RKO (cell line): ENCODE results near the gene APBA1.
"Not testable (repeated sequence)": the region's sequence is repeated elsewhere in the genome, so short reads cannot be mapped to it uniquely, and the experiment has no call there.

Source experiments
- DNase-seq: peaks from one replicate; pipeline ENCODE4 v3.0.0-alpha.2; 2016; ENCODE audit warnings: low spot score

APBA1 gene

DNA sequence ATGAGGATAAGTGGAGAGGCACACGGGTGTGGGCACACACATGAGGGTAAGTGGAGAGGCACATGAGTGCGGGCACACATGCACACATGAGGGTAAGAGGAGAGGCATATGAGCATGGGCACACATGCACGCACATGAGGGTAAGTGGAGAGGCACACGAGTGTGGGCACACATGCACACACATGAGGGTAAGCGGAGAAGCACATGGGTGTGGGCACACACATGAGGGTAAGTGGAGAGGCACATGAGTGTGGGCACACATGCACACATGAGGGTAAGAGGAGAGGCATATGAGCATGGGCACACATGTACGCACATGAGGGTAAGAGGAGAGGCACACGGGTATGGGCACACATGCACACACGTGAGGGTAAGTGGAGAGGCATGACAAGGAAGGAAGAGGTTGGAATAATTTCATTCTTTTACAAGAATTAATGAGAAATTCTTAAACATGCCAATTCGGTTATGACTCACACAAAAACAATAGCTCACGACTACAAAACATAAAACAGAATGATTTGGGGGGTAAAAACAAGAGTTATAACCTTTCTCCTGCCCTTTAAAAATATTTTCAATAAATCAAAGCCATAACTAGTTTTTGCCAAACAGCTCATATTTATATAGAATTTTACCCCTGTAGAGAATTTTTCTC, 67.5 kb downstream of the APBA1 start:
- no peak for DNase-seq

DNA sequence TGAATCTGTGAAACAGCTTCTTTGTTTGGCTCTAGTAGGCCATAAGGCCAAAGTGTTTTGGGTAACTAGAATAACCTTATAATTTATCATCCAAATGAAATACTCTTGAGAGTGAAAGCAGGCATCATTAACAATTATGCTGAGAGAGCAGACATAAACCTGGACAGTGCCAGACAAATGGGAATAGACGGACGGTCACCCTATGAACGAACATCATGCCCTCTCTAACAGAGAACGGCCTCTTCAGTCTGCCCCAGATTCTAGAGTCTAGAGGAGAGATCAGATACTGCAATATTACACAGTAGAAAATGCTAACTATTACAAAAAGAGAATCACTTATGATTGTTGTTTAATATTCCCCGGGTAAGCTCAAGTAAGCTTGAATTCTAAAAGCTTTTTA, 68.5 kb downstream of the APBA1 start:
- no peak for DNase-seq

DNA sequence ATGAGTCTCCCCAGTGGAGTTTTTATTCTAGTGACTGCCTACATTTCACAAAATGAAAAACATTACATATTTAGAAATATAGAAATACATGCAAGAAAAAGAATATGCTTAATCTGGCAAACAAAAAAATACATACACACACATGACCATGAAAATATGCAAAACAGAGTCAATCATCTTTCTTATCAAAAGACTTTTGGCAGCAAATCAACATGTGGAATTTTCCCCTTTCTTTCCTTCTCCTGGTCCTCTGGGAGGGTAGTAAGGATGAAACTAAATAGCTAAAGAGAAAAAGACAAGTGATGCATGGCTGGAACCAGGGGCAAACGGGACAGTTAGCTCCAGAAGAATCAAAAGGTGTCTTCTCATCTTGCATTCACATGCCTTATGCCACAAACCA, 69.4 kb downstream of the APBA1 start:
- no peak for DNase-seq

DNA sequence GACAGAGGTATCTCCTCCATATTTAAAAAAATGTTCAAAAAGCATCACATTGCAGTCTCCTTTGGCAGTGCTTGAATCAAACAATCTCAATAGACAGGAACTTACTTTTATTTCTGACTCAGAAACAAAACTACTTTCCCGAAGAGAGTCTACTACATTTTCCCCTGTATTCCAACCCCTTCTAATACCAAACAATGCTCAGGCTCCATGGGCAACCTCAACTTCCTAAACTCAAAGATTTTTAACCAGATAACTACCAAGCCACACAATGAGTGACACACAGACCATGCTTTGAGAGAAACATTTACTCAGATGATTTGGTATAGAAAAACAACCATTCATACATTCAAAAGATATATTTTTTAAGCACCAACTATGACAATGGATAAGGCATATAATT, 70.5 kb downstream of the APBA1 start:
- DNase-seq, result no peak

DNA sequence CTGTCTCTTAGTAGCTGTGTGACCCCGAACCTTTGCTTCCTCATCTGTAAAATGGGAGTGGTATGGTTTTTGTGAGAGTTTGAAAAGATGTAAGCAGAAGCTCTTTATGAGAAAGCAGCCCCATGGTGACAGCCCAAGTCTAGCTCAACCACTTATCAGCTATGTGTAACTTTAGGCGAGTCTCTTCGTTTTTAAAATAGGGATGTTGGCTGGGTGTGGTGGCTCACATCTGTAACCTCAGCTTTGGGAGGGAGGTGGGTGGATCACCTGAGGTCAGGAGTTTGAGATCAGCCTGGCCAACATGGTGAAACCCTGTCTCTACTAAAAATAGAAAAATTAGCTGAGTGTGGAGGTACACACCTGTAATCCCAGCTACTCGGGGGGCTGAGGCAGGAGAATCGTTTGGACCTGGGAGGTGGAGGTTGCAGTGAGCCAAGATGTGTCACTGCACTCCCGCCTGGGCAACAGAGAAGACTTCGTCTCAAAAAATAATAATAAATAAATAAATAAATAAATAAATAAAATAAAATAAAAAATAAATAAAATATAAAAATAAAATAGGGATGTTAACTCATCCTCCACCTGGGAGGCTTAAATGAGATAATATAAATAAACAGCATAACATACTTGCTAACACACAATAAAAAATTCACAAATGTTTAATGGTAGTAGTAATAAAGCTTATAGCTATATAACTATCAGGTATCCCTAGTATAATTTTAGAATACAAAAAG, 71.7 kb downstream of the APBA1 start:
- no peak for DNase-seq

DNA sequence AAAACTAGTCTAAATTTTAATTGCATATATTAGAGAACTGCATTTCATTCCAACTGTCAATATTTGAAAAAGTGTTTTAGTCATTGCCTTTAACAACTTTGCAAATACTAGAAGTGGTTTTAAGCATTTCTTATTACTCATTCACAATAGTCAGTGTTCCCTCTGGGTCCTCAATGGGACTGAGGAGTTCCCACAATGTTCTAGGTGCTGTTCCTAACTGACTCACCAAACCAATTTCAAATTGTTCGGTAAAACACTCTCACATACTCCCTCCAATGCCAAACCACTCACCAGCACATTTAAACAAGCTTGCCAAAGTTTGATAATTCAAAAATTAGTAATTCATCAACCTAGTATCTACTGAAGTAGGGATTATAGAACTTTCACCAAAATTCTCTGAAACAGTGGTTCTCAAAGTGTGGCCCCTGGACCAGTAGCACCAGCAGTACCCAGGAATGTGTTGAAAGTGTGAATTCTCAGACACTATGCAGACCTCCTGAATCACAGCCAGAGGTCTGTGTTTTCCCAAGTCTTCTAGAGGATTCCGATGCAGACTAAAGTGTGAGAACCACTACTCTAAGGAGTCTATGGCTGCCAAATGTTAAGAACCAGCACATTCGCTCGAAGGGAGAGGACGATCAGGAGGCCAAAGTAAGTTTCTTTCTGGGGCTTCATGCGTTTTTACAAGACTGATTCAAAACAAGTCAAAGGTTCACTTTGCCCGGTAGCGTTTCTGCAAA, 72.8 kb downstream of the APBA1 start:
- DNase-seq, result no peak

DNA sequence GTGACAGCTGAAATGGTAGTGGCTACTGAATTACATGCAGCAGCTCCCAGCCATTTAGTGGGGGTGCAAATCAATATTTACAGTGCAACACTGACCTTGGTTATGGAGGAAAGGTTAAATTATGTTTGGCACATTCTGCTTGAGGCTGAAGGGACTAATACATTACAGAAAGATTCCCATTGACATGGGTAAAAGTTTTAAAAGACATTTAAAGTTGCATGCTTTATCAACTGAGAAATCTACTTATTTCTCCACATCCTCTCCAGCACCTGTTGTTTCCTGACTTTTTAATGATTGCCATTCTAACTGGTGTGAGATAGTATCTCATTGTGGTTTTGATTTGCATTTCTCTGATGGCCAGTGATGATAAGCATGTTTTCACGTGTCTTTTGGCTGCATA, 75.3 kb downstream of the APBA1 start:
- DNase-seq, result not testable (repeated sequence)

DNA sequence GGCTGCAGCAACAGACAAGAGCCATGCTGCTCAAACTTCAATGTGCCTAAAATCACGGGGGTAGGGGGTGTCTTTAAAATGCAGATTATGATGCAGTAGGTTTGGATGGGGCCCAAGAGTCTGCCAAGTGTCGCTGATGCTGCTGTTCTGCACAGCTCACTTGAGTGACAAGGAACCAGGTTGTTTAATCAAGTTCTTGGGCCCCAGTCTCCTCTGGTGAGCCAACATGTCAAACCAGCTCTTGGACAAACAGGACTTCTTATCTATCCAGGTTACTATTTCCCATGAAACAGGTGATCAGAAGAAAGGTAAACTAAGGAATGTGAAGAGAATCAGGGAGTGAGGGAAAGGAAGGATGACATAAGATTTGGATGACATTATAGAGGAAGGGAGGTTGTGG, 78.0 kb downstream of the APBA1 start:
- DNase-seq, result no peak

DNA sequence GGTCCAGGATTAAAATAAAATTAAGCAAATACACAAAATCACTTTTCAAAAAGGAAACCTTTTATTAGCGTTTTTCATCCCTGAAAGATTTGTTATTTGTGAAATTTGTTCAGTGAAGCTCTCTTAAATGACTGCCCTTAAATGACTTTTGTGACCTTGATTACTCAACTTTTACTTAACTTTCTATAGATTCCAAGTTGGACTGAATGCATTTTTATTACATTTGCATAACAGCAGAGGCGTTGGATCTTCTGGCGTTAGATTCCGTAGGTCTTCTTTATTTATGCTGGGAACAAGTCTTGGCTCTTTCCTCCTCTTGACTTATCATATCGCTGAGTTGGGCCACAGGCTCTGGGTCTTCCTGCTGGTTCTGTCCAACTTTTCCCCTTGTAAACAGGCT, 78.4 kb downstream of the APBA1 start:
- no peak for DNase-seq

DNA sequence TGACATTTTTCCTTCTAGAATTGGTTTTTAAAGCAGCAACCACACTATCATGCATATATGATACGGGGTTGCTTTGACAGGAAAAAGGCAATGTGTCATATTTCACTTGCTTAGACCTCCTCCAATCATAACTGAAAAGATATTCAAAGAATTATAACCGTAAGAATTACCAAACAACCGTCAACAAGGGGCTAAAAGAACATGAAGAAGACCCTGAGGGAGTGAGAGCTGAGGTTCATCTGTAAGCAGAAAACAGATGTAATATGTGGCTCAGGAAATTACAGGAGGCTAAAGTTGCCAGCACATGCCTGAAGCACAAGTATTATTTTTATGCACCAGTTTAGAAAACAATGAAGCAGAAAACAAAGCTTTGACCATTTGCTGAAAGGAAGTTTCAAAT, 78.9 kb downstream of the APBA1 start:
- DNase-seq, result no peak

DNA sequence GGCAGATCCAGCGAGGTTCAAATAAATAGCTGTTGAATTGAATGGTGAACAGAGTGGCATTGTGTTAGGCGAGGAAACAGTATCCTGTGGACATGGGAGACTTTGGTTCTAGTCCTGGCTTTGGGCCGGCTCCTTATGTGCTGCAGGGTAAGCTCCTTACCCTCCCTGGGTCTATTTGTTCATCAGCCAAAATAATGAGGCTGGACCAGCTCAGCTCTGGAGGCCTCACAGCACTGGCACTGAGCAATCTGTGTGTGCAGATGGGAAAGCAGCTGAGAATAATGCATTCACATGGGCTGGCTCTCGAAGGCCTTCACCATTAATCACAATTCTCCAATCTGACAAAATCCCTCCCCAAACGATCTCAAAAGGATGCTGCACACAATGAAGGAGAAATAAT, 81.9 kb downstream of the APBA1 start:
- DNase-seq, result no peak

DNA sequence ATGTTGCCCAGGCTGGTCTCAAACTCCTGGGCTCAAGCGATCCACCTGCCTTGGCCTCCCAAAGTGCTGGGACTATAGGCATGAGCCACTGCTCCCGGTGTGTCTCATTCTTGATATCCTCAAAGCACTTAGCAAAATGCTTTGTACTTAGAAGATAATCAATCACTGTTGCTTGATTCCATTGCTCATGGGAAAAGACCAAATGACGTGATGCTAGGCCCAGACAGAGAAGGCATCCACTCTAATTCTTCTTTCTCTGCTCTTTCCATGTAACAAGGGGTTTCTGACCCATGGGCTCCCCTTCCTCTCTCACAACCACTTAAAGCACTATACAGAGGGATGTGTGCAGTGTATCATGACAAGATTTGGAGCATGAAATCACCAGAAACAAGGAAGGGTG, 83.0 kb downstream of the APBA1 start:
- DNase-seq, result no peak

DNA sequence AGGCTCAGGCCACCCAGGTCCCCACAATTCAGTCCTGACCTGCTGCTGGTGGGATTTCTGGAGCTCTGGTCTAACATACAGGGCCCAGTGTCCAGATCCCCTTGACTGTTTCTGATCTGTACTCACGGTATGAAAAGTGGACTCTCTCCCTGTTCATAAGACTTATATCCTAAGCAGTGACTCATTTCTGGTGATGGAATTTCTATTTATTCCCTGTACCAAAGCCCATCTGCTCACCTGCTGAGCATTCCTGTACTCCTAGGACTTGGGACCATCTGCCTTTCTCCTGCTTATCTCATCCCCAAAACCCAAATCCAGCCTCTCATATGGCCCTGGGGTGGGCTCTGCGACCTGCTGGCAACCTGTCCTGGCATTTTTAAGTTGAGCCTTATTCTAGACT, 86.6 kb downstream of the APBA1 start:
- DNase-seq, result no peak

DNA sequence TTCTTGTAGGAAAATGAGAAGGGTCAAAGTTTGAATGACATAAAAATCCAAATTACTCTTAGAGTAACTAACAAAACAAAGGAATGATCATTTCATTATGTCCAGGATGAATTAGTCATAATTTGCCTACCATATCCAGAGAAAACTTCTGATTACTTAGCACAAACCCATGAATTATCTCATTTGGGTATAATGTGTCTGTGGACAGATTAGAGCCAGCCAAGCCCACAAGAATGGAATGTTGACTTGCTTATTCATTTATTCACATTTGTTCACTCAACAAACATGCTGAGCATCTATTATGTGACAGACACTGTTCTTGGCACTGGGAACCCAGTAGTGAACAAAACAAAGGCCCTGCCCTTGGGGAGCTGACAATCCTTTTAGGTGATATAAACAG, 87.4 kb downstream of the APBA1 start:
- DNase-seq, result no peak

DNA sequence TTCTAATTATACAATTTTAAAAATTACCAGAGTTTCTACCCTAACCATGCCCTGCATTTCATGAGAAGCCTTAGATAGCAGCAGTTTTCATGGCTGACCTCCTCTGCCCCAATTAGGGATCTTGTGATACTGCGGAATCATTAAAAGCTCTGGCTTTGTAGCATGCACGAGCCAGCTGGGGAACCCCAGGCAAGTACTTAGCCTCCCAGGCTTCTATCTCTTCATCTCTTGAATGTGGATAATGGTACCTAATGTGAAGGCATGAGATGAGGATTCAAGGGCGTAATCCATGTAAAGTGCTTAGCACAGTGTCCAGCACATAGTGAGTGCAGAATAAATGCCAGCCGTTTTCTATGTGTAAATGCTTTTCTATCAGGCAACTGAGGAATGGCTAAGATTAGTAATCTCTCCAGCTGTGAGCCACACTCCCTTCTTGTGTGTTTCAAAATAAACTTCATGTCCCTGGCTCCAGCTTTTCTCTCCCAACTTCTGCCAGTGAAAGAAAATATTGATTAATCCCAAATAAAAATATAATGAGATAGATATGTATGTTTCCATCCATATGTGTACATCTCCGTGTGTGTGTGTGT, 88.4 kb downstream of the APBA1 start:
- DNase-seq, result no peak

DNA sequence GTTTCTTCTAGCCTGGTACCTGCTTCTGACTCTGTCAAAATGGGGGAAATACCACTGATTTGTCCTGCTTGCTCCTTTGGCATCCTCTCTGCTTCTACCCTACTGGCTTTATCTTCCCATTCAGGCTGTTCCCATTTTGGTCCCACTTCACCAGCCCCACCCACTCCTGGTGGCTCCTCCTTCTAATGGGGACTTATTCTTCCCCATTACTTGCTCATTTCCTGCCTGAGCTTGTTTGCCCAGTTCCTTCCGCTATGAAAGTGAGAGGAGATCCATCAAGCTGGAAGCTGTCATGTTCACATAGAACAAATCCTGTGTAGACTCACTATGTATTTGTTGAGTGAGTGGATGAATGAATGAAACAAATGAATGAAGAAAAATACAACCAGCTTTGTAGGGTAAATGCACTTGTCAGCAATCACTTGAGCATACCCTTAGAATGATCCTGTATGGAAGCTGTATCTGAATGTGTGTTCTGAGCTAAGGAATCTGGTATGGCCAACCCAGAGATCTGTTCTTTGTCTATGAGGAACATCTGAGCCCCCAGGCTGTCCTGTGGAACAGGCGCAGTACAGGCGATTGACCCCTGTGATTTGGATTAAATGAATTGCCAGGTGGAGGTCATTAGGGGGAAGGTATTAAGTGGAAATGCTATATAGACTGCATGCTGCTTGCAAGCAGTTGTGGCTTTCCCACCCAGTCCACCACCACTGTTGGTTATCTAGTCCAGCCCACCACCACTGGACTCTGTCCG, 89.5 kb downstream of the APBA1 start:
- no peak for DNase-seq

DNA sequence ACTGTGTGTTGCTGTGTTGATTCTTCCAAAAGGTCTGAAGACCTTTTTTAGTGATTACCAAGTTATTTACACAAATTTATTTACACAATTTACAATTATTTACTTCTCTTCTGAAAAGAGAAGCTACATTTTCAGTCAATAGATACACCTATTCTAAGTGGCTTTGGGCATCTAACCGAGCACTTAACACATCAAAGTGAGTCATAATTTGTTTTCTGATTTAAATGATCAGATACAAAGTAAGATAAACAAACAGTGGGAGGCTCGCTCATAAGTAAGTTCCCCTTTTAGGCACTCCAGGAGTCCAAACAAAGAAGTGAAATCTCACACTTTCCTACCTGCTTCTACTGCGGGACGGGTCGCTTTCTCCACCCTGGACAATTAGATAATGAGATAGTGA, 90.2 kb downstream of the APBA1 start:
- no peak for DNase-seq

DNA sequence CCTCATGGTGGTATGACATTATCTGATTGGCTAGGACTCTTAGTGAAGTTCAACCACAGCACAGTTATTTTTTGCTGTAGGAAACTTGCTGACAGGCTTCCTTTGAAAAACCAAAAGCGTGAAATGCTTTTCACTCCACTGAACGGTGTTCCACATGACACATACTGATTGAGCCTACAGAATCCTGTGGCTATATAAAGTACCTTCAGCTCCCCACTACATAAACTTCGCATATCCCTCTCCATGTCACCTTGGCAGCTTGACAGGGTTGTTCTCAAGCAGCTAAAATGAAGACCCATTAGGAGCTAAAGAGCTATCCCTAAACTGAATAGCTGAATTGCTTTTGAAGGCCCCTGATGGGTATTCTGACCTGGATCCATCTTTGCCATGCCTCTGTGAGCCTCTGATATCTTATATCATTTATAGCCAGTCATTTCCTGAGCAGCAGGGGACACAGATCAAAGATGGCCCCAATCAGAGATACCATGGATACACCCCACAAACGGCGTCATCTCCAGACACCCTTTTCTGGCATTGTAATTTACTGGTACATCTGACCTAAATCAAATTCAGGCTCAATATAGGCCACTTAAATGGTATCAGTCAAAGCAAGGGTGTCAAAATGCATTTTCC, 91.5 kb downstream of the APBA1 start:
- DNase-seq, result no peak

DNA sequence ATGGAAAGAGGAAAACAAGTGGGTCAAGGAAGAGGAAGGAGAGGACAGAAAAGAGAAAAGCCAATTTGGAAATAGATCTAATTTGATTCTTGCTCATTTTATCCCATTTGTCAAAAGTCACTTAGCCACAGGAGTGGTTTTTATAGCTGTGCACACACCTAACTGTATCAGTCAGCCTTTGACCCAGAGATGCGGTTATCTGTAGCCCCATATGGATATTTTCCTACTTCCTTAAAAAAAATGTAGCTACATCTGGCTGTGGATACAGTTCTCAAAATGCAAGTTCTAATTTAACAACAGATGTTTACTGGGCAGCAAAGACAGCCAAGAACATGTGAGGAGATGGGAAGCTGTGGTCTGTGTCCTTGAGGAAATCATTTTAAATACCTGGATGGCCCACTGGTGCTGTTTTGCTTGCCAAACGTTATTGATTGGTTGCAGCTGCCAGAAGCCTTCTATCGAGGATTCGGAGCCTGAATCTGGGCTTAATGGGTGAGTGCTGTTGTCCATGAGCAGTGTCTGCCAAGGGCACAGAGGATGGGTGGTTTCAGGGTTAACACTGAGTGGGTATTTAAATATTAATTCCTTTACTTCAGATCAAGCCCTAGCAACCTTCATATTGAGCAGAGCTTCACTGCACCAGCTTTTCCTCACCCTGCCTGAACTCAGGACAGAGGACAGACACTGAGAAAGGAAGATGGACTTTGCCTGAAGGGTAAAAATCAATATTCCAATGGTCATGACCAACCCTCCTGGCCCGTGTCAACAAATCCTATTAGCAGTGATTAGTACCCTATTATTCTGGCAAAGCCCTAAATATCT, 92.2 kb downstream of the APBA1 start:
- no peak for DNase-seq

DNA sequence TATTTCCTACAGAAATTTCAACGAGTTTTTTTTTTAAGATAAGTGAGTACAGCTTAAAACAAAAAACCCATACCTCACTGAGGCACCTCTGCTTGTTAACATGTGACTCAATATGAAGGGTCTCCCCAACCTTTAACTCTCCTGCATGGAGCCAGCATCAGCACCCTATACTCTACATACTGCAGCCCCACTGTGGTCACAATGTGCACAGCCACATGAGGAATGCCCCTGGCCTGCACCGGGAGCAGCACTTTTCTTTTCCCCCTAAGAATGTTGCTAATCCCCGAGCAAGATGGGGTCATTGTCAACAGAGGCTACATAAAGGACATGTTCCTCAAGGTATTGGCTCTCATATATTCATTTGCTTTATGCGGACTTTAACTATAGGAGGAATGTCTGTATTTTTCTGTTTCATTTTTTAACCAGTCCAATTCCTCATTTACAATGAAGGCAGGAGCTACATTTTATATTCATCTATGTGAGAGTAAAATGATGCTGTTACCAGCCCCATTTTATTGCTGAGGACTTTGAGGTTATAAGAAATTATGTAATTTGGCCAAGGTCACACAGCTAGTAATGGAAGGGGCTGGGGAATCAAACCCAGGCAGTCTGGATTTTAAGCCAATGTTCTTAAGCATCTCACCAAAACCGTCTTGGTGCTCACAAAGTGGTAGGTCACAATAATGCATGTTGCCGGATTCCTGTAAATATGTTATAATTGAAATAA, 93.0 kb downstream of the APBA1 start:
- no peak for DNase-seq
